Activated naive CD4-positive, alpha-beta T cell treated with anti-CD3 and anti-CD28 coated beads, Interleukin-2, amount 50 U/mL, for 24 hours (primary cell): ENCODE measurements around the gene SIAH2.

Experiments used
- H3K27ac Mint-ChIP-seq: one replicate; pipeline ENCODE4 v1.8.0; 2021; ENCODE audit warnings: mild to moderate bottlenecking, mixed read lengths
- H3K27me3 Mint-ChIP-seq: one replicate; pipeline ENCODE4 v1.8.0; 2021; ENCODE audit warnings: mixed read lengths
- H3K36me3 Mint-ChIP-seq: one replicate; pipeline ENCODE4 v1.8.0; 2021; ENCODE audit warnings: mixed read lengths
- H3K4me1 Mint-ChIP-seq: one replicate; pipeline ENCODE4 v1.8.0; 2021; ENCODE audit warnings: mixed read lengths
- H3K4me3 Mint-ChIP-seq: one replicate; pipeline ENCODE4 v1.8.0; 2021; ENCODE audit warnings: mild to moderate bottlenecking, mixed read lengths
- H3K9me3 Mint-ChIP-seq: one replicate; pipeline ENCODE4 v1.8.0; 2021; ENCODE audit warnings: mixed read lengths

SIAH2 gene

GRCh38 chr3:150699068-150699639 is 63.8 kb downstream of the SIAH2 start:
- Mint-ChIP-seq H3K36me3 (no peaks in the 10 kb centered on the region), H3K4me1 (peaks cover 34% of the 10 kb centered on the region), H3K27me3 (no peaks in the 10 kb centered on the region), H3K9me3 (no peaks in the 10 kb centered on the region), H3K27ac (no peak overlapping the region), H3K4me3 (no peak overlapping the region)

GRCh38 chr3:150697646-150698045 is 65.3 kb downstream of the SIAH2 start:
- Mint-ChIP-seq H3K36me3 (no peaks in the 10 kb centered on the region), H3K27me3 (no peaks in the 10 kb centered on the region), H3K9me3 (no peaks in the 10 kb centered on the region), H3K27ac (no peak overlapping the region), H3K4me3 (no peak overlapping the region), H3K4me1 (peaks cover 22% of the 10 kb centered on the region)

GRCh38 chr3:150691414-150692040 is 71.4 kb downstream of the SIAH2 start:
- no peak overlapping the region for H3K27ac Mint-ChIP-seq
- no peaks in the 10 kb centered on the region for H3K9me3 Mint-ChIP-seq
- no peaks in the 10 kb centered on the region for H3K4me1 Mint-ChIP-seq
- H3K27me3 Mint-ChIP-seq: no peaks in the 10 kb centered on the region
- H3K36me3 Mint-ChIP-seq: no peaks in the 10 kb centered on the region
- H3K4me3 Mint-ChIP-seq: no peak overlapping the region
